CD1c-positive myeloid dendritic cell (primary cell): ENCODE results near the gene TAX1BP3.
A peak's percentile ranks its signal among the peaks of the same experiment; 100 is the strongest.

Source experiments
- DNase-seq: peaks from one replicate; pipeline ENCODE4 v3.0.0-alpha.2; 2016; ENCODE audit errors: extremely low spot score

TAX1BP3 gene

GRCh38 chr17:3658784-3659449 lies 9.5 kb downstream of the TAX1BP3 start:
- no peak for DNase-seq

- peak; percentile 70 for DNase-seq
Measured at GRCh38 chr17:3657874-3658783, 10.2 kb downstream of the TAX1BP3 start.

GRCh38 chr17:3657588-3657869 lies 10.8 kb downstream of the TAX1BP3 start:
- no peak for DNase-seq

GRCh38 chr17:3656755-3657587 lies 11.4 kb downstream of the TAX1BP3 start:
- DNase-seq = no peak

- DNase-seq = no peak
Measured at GRCh38 chr17:3656353-3656752, 12.0 kb downstream of the TAX1BP3 start.

GRCh38 chr17:3655766-3656165 lies 12.6 kb downstream of the TAX1BP3 start:
- DNase-seq = no peak

- peak; percentile 59 for DNase-seq
Measured at GRCh38 chr17:3647769-3648555, 20.4 kb downstream of the TAX1BP3 start.

- no peak for DNase-seq
Measured at GRCh38 chr17:3647251-3647650, 21.1 kb downstream of the TAX1BP3 start.

- DNase-seq = no peak
Measured at GRCh38 chr17:3645310-3645709, 23.1 kb downstream of the TAX1BP3 start.

GRCh38 chr17:3643889-3644349 lies 24.5 kb downstream of the TAX1BP3 start:
- peak; percentile 90 for DNase-seq

GRCh38 chr17:3641717-3642486 lies 26.5 kb downstream of the TAX1BP3 start:
- peak; percentile 33 for DNase-seq

- DNase-seq = no peak
Measured at GRCh38 chr17:3641014-3641413, 27.4 kb downstream of the TAX1BP3 start.

GRCh38 chr17:3639981-3640596 lies 28.3 kb downstream of the TAX1BP3 start:
- peak; percentile 94 for DNase-seq

GRCh38 chr17:3636908-3637373 lies 31.4 kb downstream of the TAX1BP3 start:
- DNase-seq = no peak

- peak; percentile 98 for DNase-seq
Measured at GRCh38 chr17:3636154-3636907, 32.0 kb downstream of the TAX1BP3 start, which contains the start of the genes CTNS and SHPK. Gene CTNS, plus strand, starts transcription at chr17:3636760. Its CDS starts 3,447 bp downstream, at chr17:3640207. Gene SHPK, minus strand, starts transcription at chr17:3636250. Its CDS starts 31 bp downstream, at chr17:3636219.

- peak; percentile 31 for DNase-seq
Measured at GRCh38 chr17:3635474-3636153, 32.8 kb downstream of the TAX1BP3 start.

- peak; percentile 40 for DNase-seq
Measured at GRCh38 chr17:3632287-3632686, 36.1 kb downstream of the TAX1BP3 start.

GRCh38 chr17:3630781-3631180 lies 37.6 kb downstream of the TAX1BP3 start:
- DNase-seq = peak; percentile 67
